HG03196 (cell line): ENCODE measurements around the gene HAUS1.
"Not testable (repeated sequence)": the region's sequence is repeated elsewhere in the genome, so short reads cannot be mapped to it uniquely, and the experiment has no call there.

Source experiments
- ATAC-seq: cut with Tn5 transposase; IDR thresholded peaks from one replicate; pipeline ENCODE4 v1.9.1; 2021; ENCODE audit not compliant: unreplicated experiment

The HAUS1 gene

GRCh38 chr18:46084431-46084830 is 19.8 kb upstream of the HAUS1 start:
- ATAC-seq, result no peak

DNA sequence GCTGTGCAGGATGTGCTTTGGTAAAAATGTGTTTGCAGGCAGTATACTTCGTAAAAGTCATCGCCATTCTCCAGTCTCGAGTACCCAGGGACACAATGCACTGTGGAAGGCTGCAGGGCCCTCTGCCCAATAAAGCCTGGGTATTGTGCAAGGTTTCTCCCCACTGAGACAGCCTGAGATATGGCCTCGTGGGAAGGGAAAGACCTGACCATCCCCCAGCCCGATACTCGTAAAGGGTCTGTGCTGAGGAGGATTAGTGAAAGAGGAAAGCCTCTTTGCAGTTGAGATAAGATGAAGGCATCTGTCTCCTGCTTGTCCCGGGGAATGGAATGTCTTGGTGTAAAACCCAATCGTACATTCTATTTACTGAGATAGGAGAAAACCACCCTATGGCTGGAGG is 15.7 kb upstream of the HAUS1 start:
- not testable (repeated sequence) for ATAC-seq

- ATAC-seq, result no peak
Measured at GRCh38 chr18:46095532-46095931, 8.7 kb upstream of the HAUS1 start.

DNA sequence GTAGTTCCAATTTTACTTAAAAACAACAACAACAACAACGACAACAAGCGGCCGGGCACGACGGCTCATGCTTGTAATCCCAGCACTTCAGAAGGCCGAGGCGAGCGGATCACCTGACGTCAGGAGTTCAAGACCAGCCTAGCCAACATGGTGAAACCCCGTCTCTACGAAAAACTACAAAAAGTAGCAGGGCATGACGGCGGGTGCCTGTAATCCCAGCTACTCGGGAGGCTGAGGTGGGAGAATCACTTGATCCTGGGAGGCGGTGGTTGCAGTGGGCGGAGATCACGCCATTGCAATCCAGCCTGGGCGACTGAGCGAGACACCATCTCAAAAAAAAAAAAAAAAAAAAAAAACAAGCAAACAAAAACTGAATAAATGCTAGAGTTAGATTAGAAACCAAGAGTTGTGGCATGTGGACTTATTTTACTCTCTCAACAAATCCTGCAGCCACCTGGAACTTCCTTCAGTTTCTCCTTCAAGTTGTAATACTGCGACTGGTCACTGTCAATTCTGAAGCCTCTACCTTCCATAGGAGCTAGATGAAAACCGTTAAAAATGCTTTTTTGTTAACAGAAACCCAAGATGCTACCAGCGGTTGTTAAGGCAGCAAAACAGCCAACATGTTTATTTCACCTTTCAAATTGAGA is 7.4 kb upstream of the HAUS1 start:
- ATAC-seq, result no peak

DNA sequence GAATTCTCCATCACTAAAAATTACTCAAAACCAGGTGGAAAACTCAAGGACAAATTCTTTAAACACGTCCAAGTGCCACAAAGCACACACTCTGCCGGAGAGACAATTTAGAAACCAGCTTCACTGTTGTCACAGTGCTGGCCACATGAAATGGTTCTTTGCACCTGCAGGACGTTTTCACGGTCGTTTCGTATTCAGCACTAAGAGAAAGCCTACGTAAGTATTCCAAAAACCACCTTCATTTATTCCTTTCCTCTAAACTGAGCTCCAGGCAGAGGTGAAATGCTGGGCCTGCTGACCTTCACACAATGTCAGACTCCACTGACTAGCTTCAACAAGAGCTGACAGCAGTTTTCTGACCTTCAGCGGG is 6.8 kb upstream of the HAUS1 start:
- peak; percentile 13 for ATAC-seq

DNA sequence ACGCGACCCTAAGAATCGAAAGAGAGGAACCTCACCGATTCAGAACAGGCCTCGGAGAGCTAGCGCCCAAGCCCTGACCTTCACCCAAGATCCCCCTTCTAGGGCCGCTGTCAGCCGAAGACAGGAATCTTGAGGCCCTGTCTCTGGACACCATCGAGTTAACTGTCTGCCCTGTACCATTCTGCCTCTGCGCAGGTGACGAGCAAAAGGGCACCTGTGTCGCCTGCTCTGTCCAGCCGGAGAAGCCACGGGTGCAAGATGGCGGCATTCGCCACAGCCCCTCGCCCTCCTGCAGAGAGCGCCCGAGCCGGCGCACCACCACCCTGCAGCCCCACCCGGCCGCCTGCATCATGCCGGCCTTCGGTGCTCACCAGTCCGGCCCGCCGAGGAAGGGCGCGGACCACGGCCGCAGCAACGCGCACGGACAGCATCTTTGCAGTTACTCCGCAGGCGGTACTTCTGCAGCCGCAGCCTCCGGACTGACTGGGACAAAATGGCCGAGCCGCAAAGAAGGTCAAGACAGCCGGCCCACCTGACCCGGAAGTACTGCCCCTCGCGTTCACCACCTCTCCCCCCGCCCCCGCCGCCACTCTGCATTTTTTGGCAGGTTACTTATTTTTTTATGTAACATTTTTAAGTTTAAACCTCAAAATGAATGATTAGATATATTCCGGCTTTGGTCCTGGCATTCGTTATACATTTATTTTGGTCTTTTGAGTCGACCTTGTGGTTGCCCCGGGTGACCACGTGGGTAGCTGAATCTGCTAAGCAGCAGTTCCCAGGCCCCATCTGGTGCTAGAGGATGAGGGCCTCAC is 6.2 kb upstream of the HAUS1 start, which contains the start of gene ATP5F1A:
TSS of gene ATP5F1A (minus strand) at position 496 of the 815 bp plus-strand sequence. CDS start at position 431, 65 bp downstream.
- peak; percentile 77 for ATAC-seq

GRCh38 chr18:46098616-46098933 is 5.6 kb upstream of the HAUS1 start:
- no peak for ATAC-seq

- no peak for ATAC-seq
Measured at GRCh38 chr18:46099463-46099862, 4.7 kb upstream of the HAUS1 start.

DNA sequence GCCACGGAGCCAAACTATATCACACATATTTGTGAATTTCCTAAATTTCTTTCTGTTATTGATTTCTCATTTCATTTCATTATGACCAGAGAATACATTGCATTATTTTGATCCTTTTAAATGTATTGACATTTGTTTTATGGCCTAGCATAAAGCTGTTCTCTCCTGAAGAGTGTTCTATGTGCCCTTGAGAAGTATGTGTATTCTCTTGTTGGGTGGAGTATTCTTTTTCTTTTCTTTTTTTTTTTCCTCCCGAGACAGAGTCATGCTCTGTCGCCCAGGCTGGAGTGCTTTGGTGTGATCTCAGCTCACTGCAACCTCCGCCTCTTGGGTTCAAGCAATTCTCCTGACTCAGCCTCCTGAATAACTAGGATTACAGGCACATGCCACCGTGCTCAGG is 5.2 kb downstream of the HAUS1 start:
- no peak for ATAC-seq

DNA sequence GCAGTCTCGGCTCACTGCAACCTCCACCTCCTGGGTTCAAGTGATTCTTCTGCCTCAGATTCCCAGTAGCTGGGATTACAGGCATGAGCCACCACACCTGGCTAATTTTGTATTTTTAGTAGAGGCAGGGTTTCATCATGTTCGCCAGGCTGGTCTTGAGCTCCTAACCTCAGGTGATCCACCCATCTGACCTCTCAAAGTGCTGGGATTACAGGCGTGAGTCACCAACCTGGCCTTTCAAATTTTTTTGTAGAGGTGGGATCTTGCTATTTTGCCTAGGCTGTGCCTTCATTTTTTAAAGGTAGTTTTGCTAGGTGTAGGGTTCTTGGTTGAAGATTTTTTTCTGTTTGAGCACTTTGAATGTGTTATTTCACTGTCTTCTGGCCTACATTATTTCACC is 6.2 kb downstream of the HAUS1 start:
- no peak for ATAC-seq

DNA sequence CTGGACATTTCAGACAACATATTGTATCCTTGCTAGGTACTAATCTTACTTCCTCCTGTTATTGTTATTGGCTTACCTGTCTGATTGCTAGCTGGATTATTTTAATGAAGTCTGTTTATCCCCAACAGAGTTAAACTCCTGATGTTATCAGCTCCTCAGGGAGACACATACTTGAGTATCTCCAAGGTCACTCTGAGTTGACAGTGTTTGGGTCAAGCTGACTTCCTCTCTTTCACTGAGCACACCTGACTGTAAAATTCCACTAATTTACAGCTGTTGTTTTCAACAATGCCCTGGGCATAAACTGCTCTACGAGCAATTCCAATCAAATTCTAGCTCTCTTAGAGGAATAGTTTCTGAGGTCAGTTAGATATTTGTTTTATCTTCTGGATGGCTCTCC is 9.6 kb downstream of the HAUS1 start:
- no peak for ATAC-seq

- ATAC-seq, result not testable (repeated sequence)
Measured at GRCh38 chr18:46126625-46127024, 22.4 kb downstream of the HAUS1 start.

DNA sequence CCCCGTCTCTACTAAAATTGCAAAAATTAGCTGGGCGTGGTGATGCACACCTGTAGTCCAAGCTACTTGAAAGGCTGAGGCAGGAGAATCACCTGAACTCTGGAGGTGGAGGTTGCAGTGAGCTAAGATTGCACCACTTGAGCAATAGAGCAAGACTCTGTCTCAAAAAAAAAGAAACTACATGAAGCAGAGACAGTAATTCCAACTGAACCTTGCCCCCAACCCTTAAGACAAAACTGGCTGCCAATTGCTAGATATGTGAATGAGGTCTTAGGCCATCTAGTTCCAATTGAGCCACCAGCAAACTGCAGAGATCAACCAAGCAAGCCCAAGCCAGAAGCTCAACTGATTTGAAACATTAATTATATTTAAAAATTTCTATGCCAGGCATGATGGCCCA is 25.9 kb downstream of the HAUS1 start:
- ATAC-seq, result no peak

- not testable (repeated sequence) for ATAC-seq
Measured at GRCh38 chr18:46130549-46130948, 26.4 kb downstream of the HAUS1 start.

DNA sequence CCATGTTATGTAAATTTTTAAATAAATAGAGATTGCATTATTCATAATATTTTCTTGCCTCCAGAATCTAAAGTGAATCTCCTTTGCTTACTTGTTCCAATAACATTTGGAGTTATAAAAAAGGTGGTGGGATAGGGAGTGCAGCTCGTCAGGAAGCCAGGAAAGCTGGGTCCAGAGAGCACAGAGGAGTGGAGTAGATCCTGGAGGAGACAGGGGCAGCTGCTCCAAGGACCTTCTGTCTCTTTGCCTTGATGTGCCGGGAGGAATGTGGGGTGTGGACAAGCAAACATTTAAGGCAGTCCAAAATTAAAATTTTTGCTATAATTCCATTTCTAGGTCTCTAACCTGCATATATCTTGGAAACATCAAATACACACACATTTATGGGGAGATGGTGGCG is 29.3 kb downstream of the HAUS1 start:
- no peak for ATAC-seq

DNA sequence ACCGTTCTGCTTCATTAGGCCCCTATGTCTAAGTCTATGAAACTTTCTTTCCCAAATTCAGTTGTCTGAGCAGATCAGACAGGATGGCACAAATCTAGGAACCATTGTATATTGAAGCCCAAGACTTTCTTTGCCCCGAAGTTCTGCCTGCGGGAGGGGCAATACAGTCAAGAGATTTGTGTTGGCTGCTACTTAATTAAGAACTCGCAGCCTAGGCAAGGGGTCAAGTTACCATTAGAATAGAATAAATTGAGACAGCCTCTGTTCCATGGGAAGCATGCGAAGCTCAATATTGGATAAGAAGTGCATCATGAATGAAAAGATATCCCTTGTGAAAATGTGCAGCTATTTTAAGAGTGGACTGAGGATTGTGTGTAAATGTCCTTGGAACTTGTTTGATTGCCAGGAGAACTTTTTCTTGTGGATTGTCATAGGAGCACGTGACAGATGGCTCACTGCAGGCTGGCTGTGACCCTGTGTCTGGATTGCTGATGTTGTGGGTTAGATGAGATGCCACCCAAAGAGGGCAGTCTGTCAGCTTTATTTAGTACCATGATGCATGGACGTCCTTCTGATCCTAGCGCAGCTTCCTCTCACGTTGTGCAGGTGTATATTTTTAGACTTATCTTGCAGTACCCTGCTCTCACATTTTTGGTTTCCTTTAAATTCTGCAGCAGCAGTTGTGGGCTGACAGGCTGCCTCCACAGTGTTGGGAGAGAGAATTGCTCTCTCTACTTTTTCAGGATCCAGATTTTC is 30.9 kb downstream of the HAUS1 start:
- no peak for ATAC-seq

DNA sequence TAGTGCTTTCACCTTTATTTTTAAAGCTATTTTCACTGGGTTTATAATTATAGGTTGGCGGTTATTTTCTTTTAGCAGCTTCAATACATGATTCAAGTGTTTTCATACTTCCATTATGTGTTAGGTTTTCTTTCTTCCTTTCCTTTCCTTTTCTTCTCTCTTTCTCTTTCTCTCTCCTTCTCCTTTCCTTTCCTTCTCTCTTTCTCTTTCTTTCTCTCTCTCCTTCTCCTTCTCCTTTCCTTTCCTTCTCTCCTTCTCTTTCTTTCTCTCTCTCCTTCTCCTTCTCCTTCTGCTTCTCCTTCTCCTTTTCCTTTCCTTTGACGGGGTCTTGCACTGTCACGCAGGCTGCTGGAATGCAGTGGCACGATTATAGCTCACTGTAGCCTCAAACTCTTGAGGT is 36.0 kb downstream of the HAUS1 start:
- no peak for ATAC-seq

- ATAC-seq, result no peak
Measured at GRCh38 chr18:46141199-46141598, 37.0 kb downstream of the HAUS1 start.

DNA sequence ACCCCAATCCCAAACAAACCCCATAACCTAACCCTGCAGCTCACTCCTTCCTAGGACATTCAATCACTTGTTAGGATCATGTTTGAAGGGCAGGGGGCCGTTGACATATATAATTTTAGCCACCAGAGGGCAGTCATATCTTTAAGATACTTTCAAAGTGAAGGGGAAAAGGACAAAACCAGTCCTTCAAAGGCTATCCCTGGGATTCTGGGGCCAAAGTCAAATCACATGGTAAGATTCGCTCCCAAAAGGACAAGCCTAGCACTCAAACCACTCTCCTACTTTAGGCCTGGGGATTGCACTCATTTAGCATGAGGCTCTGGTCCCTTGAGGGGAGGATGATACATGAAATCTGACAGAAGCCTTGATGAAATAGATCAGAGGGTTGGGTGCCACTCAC is 44.6 kb downstream of the HAUS1 start:
- no peak for ATAC-seq

DNA sequence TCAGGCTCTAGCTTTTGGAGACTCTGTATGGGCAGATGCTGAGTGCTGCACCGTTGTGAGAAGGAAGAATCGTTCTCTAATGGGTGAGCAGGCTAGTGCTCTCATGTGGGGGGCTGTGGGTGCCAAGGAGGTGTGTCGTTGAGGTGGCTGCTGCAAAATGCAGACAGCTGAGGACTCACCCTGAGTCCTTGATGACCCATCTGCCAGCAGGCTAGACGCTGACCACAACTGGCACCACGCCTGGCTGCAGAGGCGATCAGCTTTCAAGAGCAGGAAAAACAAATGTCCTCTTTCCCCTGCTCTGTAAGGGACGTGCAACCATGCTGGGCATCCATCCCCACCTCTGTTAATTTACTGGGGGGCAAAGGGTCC is 48.2 kb downstream of the HAUS1 start:
- no peak for ATAC-seq

- no peak for ATAC-seq
Measured at GRCh38 chr18:46152808-46153617, 48.8 kb downstream of the HAUS1 start.
